HPDE6-E6E7 (cell line): Measurements from ENCODE around the gene SEC16B.

Source experiments
- DNase-seq: peaks from one replicate; pipeline ENCODE4 v3.0.0; 2011; ENCODE audit warnings: missing footprints; ENCODE audit errors: extremely low spot score

SEC16B gene

GRCh38 chr1:177907000-177907399, 62.9 kb downstream of the SEC16B start:
- DNase-seq = peak; percentile 39

GRCh38 chr1:177905686-177906085, 64.2 kb downstream of the SEC16B start:
- no peak for DNase-seq

- no peak for DNase-seq
Observed at GRCh38 chr1:177902266-177902665, 67.6 kb downstream of the SEC16B start.

GRCh38 chr1:177897998-177898654, 71.7 kb downstream of the SEC16B start:
- no peak for DNase-seq

GRCh38 chr1:177897281-177897997, 72.4 kb downstream of the SEC16B start:
- DNase-seq = no peak
